Measurements from ENCODE around the gene ENPP7.
A peak's percentile ranks its signal among the peaks of the same experiment; 100 is the strongest.

ENPP7 gene

DNA sequence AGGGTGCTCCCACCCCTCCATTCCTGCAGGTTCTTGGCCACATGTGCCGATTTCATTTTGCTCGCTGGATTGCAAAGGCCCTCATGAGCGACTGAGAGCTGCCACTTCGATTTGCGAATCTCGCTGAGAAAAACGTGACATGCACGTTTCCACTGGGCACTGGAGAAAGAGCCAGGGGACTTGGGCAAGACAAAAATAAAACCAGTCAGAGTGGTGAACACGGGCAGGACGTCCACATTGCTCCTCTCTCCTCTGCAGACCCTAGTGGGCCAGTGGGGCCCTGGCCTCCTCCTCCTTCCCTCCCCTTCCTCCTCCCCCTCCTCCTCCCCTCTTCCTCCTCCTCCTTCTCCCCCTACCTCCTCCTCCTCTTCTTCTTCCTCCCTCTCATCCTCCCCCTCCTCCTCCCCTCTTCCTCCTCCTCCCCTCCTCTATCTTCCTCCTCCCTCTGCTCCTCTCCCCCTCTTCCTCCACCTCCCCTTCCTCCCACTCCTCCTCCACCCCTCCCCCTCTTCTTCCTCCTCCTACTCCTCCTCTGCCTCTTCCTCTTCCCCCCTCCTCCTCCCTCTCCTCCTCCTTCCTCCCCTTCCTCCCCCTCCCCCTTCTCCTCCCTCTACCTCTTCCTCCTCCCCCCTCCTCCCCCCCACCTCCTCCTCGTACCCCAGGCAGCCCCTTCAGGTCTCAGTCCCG lies 28.1 kb upstream of the ENPP7 start:
- DNase-seq (ENCODE audit: low spot score) = no peak

DNA sequence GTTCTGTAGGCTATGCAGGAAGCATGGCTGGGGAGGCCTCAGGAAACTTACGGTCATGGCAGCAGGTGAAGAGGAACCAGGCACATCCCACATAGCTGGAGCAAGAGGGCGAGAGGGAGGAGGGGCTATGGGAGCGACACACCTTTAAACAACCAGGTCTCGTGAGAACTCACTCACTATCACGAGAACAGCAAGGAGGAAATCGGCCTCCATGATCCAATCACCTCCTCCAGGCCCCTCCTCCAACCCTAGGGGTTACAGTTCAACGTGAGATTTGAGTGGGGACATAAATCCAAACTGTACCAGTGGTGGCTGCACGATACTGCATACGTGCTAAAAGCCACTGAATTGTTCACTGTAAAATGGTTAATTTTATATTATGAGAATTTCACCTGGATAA lies 26.1 kb upstream of the ENPP7 start:
- no peak for DNase-seq (ENCODE audit: low spot score)

DNA sequence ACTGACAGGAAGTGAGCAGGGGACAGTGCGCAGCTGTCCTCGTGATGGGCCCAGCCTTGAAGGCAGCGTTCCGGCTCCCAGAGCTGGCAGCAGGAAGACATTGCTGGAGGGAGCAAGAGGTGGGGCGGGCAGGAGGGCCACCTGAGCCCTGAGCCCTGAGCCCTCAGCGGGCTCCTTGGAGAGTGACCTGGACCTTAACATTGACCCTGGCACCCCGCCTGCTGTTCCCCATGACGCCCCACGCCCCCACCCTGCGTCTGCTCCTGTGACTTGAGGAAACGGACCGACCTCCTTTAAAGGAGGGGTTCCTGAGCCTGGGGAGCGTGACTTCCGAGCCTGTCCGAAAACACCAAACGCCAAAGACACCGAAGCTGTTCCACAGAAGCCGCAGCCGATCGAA lies 25.1 kb upstream of the ENPP7 start:
- DNase-seq (ENCODE audit: low spot score) = no peak

DNA sequence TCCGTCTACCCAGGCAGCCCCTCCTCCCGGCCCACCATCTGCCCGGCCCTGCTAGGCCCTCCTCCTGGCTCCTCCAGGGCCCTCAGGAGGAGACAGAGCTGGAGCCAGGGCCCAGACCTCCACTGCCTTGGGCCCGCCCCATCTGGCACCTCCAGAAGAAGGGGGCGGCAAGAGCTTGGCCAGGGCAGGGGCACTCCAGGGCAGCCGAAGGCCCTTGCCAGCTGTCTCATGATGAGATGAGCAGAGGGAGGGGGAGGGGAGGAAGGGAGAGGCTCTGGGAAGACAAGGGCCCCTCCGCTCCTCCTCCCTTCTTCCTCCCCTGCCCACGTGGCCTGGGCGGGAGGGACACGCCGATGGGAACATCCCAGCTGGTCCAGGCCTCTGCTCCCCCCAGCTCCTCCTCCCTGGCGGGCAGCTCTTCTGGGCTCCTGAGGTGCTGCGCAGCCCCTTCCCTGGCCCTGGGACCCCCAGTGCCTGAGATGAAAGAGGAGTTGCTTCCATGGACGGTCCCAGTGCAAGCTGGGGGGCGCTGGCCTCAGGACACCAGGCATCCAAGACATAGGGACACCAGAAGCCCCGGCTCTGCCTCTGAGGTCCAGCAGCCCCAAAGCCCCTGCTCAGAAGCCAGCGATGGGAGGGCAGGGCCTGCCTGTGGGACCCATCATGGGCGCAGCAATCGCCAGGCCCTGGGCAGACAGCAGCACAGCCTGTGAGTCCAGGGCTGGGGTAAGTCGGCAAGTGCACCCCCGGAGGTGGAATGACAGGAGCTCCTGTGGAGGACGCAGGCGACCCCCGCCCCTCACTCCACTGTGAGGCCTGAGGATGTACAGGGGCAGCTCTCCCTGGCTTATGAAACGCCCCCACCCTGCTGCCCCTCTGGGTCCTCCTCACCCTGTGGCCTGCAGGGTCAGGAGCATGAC lies 23.6 kb upstream of the ENPP7 start:
- DNase-seq (ENCODE audit: low spot score) = peak; percentile 61

DNA sequence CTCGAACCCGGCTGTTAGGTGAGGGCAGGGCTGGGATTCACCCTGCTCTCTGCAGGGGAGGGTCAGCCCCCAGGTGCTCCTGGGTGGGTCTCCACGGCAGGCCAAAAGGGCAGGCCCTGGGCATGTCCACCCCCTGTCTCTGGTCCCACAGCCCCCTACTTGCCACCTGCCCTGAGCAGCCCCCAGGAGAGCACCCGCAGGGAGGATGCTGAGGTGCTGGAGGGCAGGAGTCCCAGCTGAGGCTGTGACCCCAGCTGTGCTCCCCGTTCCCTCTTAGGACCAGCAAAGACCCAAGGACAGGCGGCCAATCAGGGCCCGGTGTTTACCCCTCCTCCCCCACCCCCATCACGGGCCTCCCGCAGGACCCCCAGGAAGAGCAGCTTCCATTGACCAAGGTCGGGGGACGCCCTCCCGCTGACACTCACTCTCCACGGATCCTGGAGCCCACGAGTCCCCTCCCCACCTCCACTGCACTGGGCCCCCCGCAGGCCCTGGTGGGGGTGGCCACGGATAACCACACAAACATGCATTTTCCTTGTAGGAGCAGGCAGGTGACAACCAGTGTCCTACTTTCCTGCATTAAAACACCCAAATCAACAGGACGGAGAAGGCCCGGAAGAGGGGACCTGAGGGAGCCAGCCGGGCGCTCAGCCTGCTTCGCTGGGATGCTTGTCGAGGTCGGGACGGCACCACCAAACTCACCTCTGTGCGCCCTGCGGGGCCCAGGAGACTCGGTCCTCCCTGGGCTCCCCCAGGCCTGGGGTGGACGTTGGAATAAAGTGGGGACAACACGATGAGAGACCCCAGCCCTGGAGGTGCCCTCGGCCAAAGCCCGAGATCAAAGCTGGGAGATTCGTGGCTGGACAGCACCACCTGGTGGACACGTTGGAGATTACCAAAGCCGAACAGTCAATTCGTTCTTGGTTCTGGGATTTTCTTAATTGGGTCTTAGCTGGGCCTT lies 22.5 kb upstream of the ENPP7 start:
- peak; percentile 72 for DNase-seq (ENCODE audit: low spot score)

DNA sequence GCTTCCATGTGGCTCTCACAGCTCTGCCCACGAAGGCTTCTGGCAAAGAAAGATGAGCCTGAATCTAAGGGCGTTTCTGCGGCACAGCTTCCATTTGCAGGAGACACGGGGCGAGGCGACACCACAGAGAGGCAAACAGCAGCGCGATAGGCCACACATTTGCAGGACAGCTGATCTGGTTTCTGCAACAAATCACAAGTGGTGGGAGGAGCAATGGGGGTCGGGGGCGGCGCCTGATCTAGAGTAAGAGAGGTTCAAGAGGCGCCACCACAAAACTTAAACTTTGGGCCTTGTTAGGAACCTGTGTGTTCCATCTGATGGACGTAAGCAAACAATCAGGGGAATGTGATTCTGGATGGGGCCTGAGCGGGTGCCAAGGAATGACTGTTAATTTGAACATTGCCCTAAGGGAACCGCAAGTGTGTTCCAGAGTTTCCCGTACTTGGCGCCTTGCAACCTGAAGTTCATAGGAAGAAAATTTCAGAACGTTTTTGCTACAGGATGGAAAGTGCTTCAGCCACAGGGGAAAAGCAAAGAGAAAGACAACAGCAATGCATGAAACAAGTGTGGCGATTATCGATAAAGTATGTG lies 18.9 kb upstream of the ENPP7 start:
- DNase-seq (ENCODE audit: low spot score) = no peak

DNA sequence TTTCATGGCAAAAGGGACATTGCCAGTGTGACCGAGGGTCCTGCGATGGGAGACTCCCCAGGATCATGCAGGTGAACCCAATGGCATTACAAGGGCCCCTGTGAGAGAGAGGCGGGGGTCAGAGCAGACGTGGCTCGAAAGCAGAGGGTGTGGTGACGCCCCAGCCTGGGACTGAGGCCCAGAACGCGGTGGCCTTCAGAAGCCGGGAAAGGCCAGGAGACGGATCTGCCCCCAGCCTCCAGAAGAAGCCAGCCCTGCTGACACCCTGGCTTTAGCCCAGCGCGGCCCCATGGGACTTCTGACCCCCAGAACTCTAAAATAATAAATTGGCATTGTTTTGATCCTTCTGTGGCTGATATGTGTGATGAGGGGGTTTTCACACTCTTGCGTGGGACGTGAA lies 17.4 kb upstream of the ENPP7 start:
- no peak for DNase-seq (ENCODE audit: low spot score)

DNA sequence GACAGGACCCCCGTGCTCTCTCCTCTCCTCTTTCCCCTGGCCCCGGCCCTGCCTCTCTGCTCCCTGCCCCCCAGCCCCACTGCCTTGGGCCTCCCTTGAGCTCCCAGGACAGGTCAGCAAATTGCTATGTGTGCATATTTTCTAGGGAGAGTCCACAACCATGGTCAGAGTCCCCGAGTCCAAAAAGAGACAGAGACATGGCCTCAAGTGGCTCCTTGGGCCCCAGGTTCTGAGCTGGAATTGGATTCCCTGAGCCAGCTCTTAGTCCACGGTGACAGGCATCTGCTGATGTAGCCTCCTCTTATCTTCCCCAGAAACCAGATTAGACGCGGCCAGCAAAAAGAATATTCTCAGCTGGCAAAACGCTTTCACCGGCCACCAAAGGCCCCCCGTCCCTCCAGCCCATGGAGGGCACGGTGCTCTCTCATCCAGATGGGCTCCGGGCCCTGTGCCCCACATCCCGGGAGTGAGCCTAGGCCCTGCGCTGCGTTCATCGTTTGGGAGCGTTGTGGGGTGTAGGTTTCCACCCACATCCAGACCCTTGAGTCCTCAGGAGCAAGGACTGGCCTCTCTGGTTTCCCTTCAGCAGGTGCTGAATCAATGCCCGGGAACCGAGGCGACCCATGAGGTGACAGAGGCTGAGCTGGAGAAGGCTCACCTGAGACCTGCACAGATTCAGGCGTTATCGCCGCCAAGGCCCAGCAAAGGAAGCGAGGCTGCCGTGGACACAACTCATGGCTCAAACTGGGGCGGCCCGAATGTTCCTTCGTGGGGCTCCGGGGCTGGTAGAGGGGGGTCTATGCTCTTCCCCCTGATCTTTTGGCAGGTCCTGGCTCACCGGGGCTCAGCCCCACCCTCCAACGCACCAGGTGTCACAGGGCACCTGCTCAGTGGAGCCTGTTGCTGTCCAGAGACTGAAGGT lies 16.3 kb upstream of the ENPP7 start:
- no peak for DNase-seq (ENCODE audit: low spot score)

DNA sequence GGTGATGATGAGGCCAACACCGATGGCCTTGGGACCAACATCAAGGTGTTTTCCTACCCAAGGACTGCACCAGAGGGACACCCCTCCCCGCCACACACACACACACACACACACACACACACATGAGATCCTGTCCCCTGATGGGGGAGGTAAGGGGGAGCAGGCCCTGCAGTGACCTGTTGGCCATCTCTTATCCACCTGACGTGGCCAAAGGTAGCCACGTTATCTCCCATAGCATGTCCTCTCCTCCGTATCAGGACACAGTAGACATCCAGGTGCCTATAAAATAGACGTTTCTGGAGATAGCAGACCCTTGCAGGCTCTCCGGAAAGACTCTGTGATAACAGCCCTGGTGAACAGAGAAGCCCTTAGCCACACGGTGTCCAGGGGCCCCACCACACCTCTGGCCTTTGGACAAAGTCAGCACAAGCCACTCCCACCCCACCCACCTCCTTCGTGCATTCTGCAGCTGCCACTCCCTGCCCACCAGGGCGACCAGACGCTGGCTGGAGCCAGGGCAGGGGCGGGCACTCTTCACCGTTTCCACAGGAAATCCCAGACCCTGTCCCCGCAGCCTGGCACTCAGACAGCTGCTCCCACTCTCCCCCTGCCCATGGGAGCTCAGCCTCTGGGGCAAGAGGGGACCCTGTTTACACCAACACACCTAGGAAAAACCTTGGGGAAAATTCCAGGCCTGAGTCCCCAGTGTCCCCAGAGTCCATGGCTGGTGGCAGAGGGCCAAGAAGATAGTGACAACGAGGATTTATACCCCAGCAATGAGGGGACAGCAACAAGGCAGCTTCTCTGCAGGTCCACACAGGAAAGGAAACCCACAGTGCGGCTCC lies 15.4 kb upstream of the ENPP7 start:
- DNase-seq (ENCODE audit: low spot score) = no peak

DNA sequence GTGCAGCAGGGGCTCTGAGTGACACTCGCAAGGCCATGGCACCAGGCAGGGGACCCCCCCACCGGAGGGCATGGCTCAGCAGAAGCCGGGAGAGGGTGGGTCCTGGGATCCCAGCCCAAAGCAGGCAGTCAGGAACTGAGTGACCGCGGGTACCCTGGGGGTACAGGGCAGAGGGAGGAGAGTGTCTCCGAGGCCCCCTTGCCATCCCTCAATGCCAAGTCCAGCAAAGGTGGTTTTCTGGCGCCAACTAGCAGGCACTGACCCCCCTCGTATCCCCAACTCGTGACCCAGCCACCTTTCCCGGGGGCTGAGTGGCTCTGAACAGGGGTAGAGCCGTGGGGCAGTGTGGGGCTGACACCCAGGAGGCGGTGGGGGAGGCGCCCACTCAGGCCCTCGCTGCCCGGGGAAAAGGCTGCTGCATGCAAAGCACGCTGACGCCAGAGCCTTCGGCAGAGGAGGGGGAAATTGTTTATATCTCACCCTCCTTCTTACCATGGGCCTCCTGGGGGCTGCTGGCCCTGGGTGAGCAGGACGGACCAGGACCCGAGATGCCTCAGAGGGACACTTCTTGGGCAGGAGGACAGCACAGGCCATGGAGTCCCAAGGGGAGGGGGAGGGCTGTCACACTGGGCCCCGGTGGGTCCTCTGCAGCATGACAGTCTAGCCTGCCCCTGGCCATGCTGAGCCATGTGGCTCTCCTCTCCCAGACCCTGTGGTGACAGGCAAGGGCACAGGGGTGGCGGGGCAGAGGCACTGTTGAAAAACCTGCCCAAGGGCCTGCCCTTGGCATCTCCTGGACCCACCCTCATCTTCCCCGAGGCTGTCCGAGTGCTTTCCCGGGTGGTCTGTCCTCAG lies 14.6 kb upstream of the ENPP7 start:
- no peak for DNase-seq (ENCODE audit: low spot score)

DNA sequence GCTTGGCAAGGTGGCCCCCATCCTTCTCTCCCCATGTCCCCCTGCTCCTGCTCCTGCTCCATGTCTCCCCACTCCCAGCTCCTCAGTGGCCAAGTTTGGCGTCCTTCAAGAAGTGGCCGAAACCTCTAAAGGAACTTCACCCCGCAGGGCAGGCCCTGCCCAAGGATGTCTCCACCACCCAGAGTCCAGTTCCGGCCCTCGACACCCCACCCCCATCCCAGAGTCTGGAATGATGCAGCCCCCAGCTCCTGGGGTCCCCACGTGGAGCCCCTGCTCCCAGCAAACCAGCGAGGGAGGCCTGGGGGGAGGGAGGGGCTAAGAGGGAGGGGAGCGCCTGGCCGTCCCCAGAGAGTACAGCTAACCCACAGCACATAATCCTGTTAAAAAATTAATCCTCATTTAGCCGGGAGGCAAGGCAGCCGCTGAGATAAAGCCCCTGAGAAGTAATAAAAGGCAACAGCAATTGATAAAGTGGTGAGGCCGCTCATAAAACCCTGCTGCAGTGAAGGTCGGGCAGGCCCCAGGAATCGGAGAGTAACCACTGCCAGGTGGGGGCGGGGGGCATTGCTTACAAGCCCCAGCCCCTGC lies 9.9 kb upstream of the ENPP7 start:
- DNase-seq (ENCODE audit: low spot score) = peak; percentile 65

DNA sequence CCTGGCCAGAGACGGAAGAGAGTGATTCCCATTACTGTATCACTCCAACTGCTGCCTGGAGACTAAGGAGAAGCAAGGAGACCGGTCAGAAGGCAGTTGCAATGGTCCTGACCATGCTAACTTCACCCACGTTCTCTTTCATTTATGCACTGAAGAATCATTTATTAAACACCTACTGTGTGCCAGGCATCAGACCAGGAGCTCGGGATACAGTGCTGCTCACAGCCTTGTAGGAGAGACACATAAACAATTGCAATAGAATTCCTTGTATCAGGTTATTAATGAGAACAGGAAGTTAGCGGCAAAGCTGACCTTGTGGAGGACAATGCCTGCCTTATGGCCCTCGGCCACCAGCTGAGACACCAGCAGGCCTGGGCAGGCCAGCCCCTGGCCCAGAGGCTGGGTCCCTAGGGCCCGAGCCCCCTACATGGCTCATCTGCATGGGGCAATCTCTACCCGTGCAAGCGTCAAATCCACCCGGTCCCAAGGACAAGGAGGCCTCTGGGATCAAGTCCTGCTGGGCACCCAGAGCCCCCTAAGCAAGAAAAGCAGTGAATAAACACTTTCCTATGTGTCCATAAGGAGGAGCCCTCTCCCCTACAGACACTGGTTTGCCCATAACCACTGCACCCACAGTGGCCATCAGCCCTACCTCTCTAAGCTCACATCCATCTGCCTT lies 8.6 kb upstream of the ENPP7 start:
- peak; percentile 65 for DNase-seq (ENCODE audit: low spot score)

DNA sequence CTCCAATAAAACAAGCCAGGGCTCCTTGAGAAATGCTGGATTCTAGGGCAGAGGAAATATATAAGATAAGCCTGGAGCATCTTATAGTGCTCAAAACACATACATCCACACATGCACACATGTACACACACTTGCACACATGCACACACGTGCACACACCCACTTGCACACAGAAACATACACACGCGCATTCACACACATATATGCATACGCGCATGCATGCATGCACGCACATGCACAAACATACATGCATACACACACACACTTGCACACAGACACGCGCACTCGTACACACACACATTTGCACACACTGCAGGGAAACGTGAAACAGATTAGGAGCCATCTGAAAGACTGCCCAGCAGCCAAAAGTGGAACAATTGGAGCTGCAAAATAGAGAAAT lies 8.0 kb upstream of the ENPP7 start:
- no peak for DNase-seq (ENCODE audit: low spot score)

DNA sequence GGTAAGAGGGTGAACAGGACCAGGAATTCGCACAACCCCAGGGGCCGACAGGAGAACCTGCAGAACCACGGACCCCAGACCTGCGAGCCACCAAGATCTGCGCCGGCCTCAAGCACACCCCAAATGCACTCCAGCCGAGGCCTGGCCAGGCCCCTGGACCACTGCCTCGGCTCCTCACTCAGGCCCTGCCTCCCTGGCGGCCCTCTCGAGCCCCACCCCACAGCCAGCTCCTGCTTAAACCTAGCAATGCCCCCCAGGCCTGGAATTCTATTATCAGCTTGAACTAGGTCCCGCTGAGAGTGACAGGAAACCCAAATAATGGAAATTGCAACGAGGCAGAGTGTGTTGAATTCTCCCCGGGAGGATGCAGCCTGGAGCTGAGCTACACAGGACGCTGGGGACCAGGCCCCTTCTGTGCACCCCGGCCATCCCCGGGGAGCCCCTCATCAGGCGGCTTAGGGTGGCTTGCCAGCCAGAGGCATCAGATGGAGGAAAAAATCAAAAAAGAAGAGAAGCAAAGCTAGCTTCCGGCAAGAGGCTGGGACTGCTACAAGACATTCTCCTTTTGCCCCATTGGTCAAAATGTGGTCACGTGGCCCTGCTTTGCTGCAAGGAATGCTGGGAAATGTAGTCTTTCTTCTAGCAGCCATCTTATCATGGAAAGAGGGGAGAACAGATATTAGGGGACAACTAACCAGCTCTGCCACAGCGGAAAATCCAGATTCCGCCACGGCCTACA lies 2.4 kb upstream of the ENPP7 start:
- DNase-seq (ENCODE audit: low spot score) = peak; percentile 96

DNA sequence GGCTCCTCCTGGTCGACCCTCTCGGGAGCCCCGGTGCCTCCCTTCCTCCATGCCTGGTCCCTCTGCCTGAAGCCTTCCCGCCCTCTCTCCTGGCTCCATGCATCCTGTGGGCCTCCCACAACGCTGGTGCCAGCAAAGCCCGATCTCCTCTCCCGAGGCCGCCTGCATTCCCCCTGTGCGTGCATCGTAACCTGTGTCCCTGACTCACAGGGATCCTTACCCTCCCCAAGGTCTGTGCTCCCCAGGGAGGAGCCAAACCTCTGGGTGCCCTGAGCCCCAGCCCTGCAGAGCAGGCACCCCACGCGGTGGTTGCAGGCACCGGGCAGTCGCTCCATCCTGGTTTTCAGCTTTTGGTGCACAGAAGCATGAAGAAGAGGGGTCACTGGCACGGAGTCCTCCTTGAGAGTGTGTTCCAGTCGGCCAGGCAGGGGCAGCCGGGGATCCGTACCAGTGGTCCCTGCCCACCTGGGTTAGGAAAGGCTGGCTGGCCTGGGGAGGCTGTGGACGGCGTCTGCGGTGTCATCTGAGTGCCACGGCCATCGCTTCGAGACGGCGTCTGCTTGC lies 1.8 kb upstream of the ENPP7 start:
- DNase-seq (ENCODE audit: low spot score) = no peak

DNA sequence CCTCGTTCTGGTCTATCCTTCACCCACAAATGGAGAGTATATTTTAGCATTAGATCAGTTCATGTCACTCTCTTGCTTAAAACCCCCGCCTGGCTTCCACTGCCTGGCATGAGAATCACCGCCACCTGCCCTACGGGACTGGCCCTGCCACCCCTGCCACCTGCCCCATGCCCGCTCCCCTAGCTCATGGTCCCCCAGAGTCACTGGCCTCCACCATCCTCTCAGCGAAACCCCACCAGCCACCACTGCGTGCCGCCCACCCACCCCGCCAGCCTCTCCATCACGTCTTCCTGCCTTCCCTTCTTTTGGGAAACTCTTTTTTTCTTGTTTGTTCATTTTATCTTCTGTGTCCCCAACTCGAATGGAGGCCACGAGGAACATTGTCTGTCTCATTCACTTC lies 982 bp upstream of the ENPP7 start:
- DNase-seq (ENCODE audit: low spot score) = no peak

DNA sequence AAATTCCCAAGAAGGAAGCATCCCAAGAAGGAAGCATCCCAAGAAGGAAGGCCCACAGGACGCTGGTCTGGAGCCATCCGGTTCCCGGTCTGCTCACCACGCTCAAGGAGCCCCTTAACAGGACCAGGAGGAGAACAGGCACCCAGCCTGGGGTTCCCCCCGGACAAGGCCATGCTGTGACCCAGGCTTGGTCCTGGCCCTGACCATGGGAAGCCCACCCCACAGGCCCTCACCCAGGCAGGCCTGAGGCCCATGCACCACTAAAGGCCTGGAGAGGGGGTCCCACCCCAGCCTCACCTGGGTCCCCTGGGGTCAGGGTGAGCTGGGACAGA lies 340 bp upstream of the ENPP7 start:
- DNase-seq (ENCODE audit: low spot score) = no peak

Data from SK-N-DZ (cell line).